ENCODE results near the gene SRGAP2.
"Not testable (repeated sequence)": the region's sequence is repeated elsewhere in the genome, so short reads cannot be mapped to it uniquely, and the experiment has no call there.

Gene SRGAP2

GRCh38 chr1:206205569-206205968, 2.2 kb downstream of the SRGAP2 start:
- DNase-seq (ENCODE audit: low spot score): not testable (repeated sequence)

GRCh38 chr1:206210802-206211201, 7.5 kb downstream of the SRGAP2 start:
- not testable (repeated sequence) for DNase-seq (ENCODE audit: low spot score)

- DNase-seq (ENCODE audit: low spot score): not testable (repeated sequence)
Observed at GRCh38 chr1:206215600-206216392, 12.5 kb downstream of the SRGAP2 start.

GRCh38 chr1:206218285-206218684, 14.9 kb downstream of the SRGAP2 start:
- not testable (repeated sequence) for DNase-seq (ENCODE audit: low spot score)

- not testable (repeated sequence) for DNase-seq (ENCODE audit: low spot score)
Observed at GRCh38 chr1:206218765-206219164, 15.4 kb downstream of the SRGAP2 start.

GRCh38 chr1:206219514-206220331, 16.4 kb downstream of the SRGAP2 start:
- not testable (repeated sequence) for DNase-seq (ENCODE audit: low spot score)

GRCh38 chr1:206220332-206221000, 17.1 kb downstream of the SRGAP2 start:
- DNase-seq (ENCODE audit: low spot score): not testable (repeated sequence)

GRCh38 chr1:206221585-206221984, 18.2 kb downstream of the SRGAP2 start:
- DNase-seq (ENCODE audit: low spot score): not testable (repeated sequence)

- DNase-seq (ENCODE audit: low spot score): not testable (repeated sequence)
Observed at GRCh38 chr1:206224190-206224776, 20.9 kb downstream of the SRGAP2 start.

- DNase-seq (ENCODE audit: low spot score): not testable (repeated sequence)
Observed at GRCh38 chr1:206225386-206225785, 22.0 kb downstream of the SRGAP2 start.

- not testable (repeated sequence) for DNase-seq (ENCODE audit: low spot score)
Observed at GRCh38 chr1:206226886-206227285, 23.5 kb downstream of the SRGAP2 start.

- not testable (repeated sequence) for DNase-seq (ENCODE audit: low spot score)
Observed at GRCh38 chr1:206229286-206229685, 25.9 kb downstream of the SRGAP2 start.

- not testable (repeated sequence) for DNase-seq (ENCODE audit: low spot score)
Observed at GRCh38 chr1:206231989-206232388, 28.6 kb downstream of the SRGAP2 start.

GRCh38 chr1:206232970-206233645, 29.8 kb downstream of the SRGAP2 start:
- not testable (repeated sequence) for DNase-seq (ENCODE audit: low spot score)

GRCh38 chr1:206234189-206234916, 31.0 kb downstream of the SRGAP2 start:
- DNase-seq (ENCODE audit: low spot score): not testable (repeated sequence)

- DNase-seq (ENCODE audit: low spot score): not testable (repeated sequence)
Observed at GRCh38 chr1:206235190-206235589, 31.8 kb downstream of the SRGAP2 start.

- DNase-seq (ENCODE audit: low spot score): not testable (repeated sequence)
Observed at GRCh38 chr1:206240288-206240687, 36.9 kb downstream of the SRGAP2 start.

- not testable (repeated sequence) for DNase-seq (ENCODE audit: low spot score)
Observed at GRCh38 chr1:206243335-206243734, 40.0 kb downstream of the SRGAP2 start.

- not testable (repeated sequence) for DNase-seq (ENCODE audit: low spot score)
Observed at GRCh38 chr1:206245479-206245878, 42.1 kb downstream of the SRGAP2 start.

- not testable (repeated sequence) for DNase-seq (ENCODE audit: low spot score)
Observed at GRCh38 chr1:206246129-206246886, 43.0 kb downstream of the SRGAP2 start.
